Naive B cell (primary cell): Measurements from ENCODE around the gene ADAMTS7. TPM values are rescaled to one million over a fixed set of nuclear protein-coding genes. Genes with fewer than 3 reads are reported as not detected.
"Not testable (repeated sequence)": the region's sequence is repeated elsewhere in the genome, so short reads cannot be mapped to it uniquely, and the experiment has no call there.

Source experiments
- ATAC-seq, 2 donors: fragments of 150-1000 bp; cut with Tn5 transposase; 2 replicates each; pipeline ENCODE4 v1.10.0; 2021; ENCODE audit warnings: low read depth in 2 of 2, mild to moderate bottlenecking in 2 of 2, moderate library complexity in 2 of 2
- DNase-seq: peaks from one replicate; pipeline ENCODE4 v3.0.0; 2022
- H3K27ac Mint-ChIP-seq, 6 donors: one replicate each; pipeline ENCODE4 v1.8.0; 2020 to 2022; ENCODE audit warnings: mild to moderate bottlenecking in 6 of 6, mixed read lengths in 6 of 6, moderate library complexity in 5 of 6, inconsistent platforms in 2 of 6
- H3K27me3 Mint-ChIP-seq, 3 donors: one replicate each; pipeline ENCODE4 v1.8.0; 2021 to 2022; ENCODE audit warnings: mixed read lengths in 3 of 3, mild to moderate bottlenecking in 1 of 3
- H3K36me3 Mint-ChIP-seq, 2 donors: one replicate each; pipeline ENCODE4 v1.8.0; 2020 to 2022; ENCODE audit warnings: mixed read lengths in 2 of 2, inconsistent platforms in 1 of 2, mild to moderate bottlenecking in 1 of 2
- H3K4me1 Mint-ChIP-seq, 3 donors: one replicate each; pipeline ENCODE4 v1.8.0; 2020 to 2022; ENCODE audit warnings: mixed read lengths in 3 of 3, inconsistent platforms in 1 of 3, mild to moderate bottlenecking in 1 of 3, moderate library complexity in 1 of 3
- H3K4me3 Mint-ChIP-seq, 8 donors: one replicate each; pipeline ENCODE4 v1.8.0; 2020 to 2022; ENCODE audit warnings: mild to moderate bottlenecking in 8 of 8, mixed read lengths in 8 of 8, moderate library complexity in 8 of 8, inconsistent platforms in 2 of 8
- H3K9me3 Mint-ChIP-seq, 7 donors: one replicate each; pipeline ENCODE4 v1.8.0; 2020 to 2022; ENCODE audit warnings: mixed read lengths in 7 of 7, mild to moderate bottlenecking in 5 of 7, inconsistent platforms in 2 of 7, moderate library complexity in 1 of 7
- polyA plus RNA-seq, 6 donors: library from polyadenylated mRNA; unstranded; fragments of 300-500 nt; fragmentation: Illumina TruSeq; gene quantifications; one replicate each; pipeline ENCODE4 v1.2.3, GENCODE V29; 2021; ENCODE audit warnings: low read depth in 6 of 6

The ADAMTS7 gene
- polyA plus RNA-seq, 6 donors from 2014 or later: not detected

- peaks cover 0 to 5% (median 0%) of the 10 kb centered on the region in 3 donors for H3K27me3 Mint-ChIP-seq
- peaks cover 0 to 1% (median under 1%) of the 10 kb centered on the region in 7 donors for H3K9me3 Mint-ChIP-seq
- no peak overlapping the region for H3K4me3 Mint-ChIP-seq
- DNase-seq (no peak), ATAC-seq (no peak)
- H3K27ac Mint-ChIP-seq: no peak overlapping the region
- H3K4me1 Mint-ChIP-seq: no peaks in the 10 kb centered on the region
- H3K36me3 Mint-ChIP-seq: no peaks in the 10 kb centered on the region
Observed at GRCh38 chr15:78790027-78790426, 21.2 kb downstream of the ADAMTS7 start.

GRCh38 chr15:78789615-78790014 lies 21.6 kb downstream of the ADAMTS7 start:
- H3K4me1 Mint-ChIP-seq: no peaks in the 10 kb centered on the region
- H3K9me3 Mint-ChIP-seq: peaks cover 0 to 6% (median 3%) of the 10 kb centered on the region in 7 donors
- ATAC-seq (no peak), DNase-seq (no peak)
- no peak overlapping the region for H3K4me3 Mint-ChIP-seq
- H3K36me3 Mint-ChIP-seq: peaks cover 0 to 4% of the 10 kb centered on the region in 2 donors
- H3K27me3 Mint-ChIP-seq: peaks cover 0 to 5% (median 0%) of the 10 kb centered on the region in 3 donors
- no peak overlapping the region for H3K27ac Mint-ChIP-seq

GRCh38 chr15:78788016-78788660 lies 23.1 kb downstream of the ADAMTS7 start:
- Mint-ChIP-seq H3K9me3 (peaks cover 0 to 9% (median 4%) of the 10 kb centered on the region in 7 donors), H3K4me3 (no peak overlapping the region), H3K36me3 (peaks cover 0 to 6% of the 10 kb centered on the region in 2 donors), H3K4me1 (no peaks in the 10 kb centered on the region), H3K27ac (no peak overlapping the region), H3K27me3 (no peaks in the 10 kb centered on the region)
- DNase-seq (no peak), ATAC-seq (no peak)

- H3K27ac Mint-ChIP-seq: peak overlapping the region in 1 of 6 donors; percentile 67
- not testable (repeated sequence) for H3K9me3 Mint-ChIP-seq, ATAC-seq, DNase-seq, H3K4me1 Mint-ChIP-seq, H3K4me3 Mint-ChIP-seq, H3K36me3 Mint-ChIP-seq
- peaks cover 0 to 24% (median 10%) of the 10 kb centered on the region in 3 donors for H3K27me3 Mint-ChIP-seq
Observed at GRCh38 chr15:78782402-78782801, 28.9 kb downstream of the ADAMTS7 start.

GRCh38 chr15:78781381-78781780 lies 29.9 kb downstream of the ADAMTS7 start:
- peaks cover 0 to 24% (median 10%) of the 10 kb centered on the region in 3 donors for H3K27me3 Mint-ChIP-seq
- not testable (repeated sequence) for H3K9me3 Mint-ChIP-seq, H3K36me3 Mint-ChIP-seq, H3K4me1 Mint-ChIP-seq, DNase-seq, H3K4me3 Mint-ChIP-seq, ATAC-seq
- H3K27ac Mint-ChIP-seq: peak overlapping the region in 2 of 6 donors; percentile 21 to 32

GRCh38 chr15:78779975-78780374 lies 31.3 kb downstream of the ADAMTS7 start:
- peaks cover 0 to 24% (median 10%) of the 10 kb centered on the region in 3 donors for H3K27me3 Mint-ChIP-seq
- H3K36me3 Mint-ChIP-seq, ATAC-seq, H3K4me3 Mint-ChIP-seq, H3K9me3 Mint-ChIP-seq, H3K27ac Mint-ChIP-seq, DNase-seq, H3K4me1 Mint-ChIP-seq: not testable (repeated sequence)

GRCh38 chr15:78779176-78779785 lies 32.0 kb downstream of the ADAMTS7 start:
- H3K27me3 Mint-ChIP-seq: peaks cover 0 to 24% (median 10%) of the 10 kb centered on the region in 3 donors
- not testable (repeated sequence) for DNase-seq, H3K4me1 Mint-ChIP-seq, H3K4me3 Mint-ChIP-seq, H3K36me3 Mint-ChIP-seq, ATAC-seq, H3K9me3 Mint-ChIP-seq
- H3K27ac Mint-ChIP-seq: peak overlapping the region in 1 of 6 donors; percentile 18

GRCh38 chr15:78778422-78778821 lies 32.8 kb downstream of the ADAMTS7 start:
- H3K9me3 Mint-ChIP-seq: no peaks in the 10 kb centered on the region
- H3K27ac Mint-ChIP-seq: peak overlapping the region in 1 of 6 donors; percentile 60
- no peaks in the 10 kb centered on the region for H3K36me3 Mint-ChIP-seq
- ATAC-seq: no peak
- H3K27me3 Mint-ChIP-seq: peaks cover 0 to 24% (median 10%) of the 10 kb centered on the region in 3 donors
- H3K4me1 Mint-ChIP-seq: peaks cover 0 to 4% (median 0%) of the 10 kb centered on the region in 3 donors
- H3K4me3 Mint-ChIP-seq: no peak overlapping the region
- no peak for DNase-seq

- H3K27ac Mint-ChIP-seq: not testable (repeated sequence)
Observed at GRCh38 chr15:78777953-78778345, 33.3 kb downstream of the ADAMTS7 start.

GRCh38 chr15:78777290-78777952 lies 33.8 kb downstream of the ADAMTS7 start:
- H3K4me1 Mint-ChIP-seq, DNase-seq, H3K27ac Mint-ChIP-seq: not testable (repeated sequence)

More at GRCh38 chr15:78777953-78778345, 33.3 kb downstream of the ADAMTS7 start:
- H3K4me3 Mint-ChIP-seq, H3K4me1 Mint-ChIP-seq, H3K36me3 Mint-ChIP-seq, H3K9me3 Mint-ChIP-seq, ATAC-seq, DNase-seq: not testable (repeated sequence)
- H3K27me3 Mint-ChIP-seq: peaks cover 0 to 24% (median 10%) of the 10 kb centered on the region in 3 donors

GRCh38 chr15:78776046-78776925 lies 35.0 kb downstream of the ADAMTS7 start:
- H3K27me3 Mint-ChIP-seq: peaks cover 0 to 17% (median 10%) of the 10 kb centered on the region in 3 donors
- DNase-seq, H3K4me1 Mint-ChIP-seq, H3K36me3 Mint-ChIP-seq, H3K27ac Mint-ChIP-seq, H3K9me3 Mint-ChIP-seq, ATAC-seq, H3K4me3 Mint-ChIP-seq: not testable (repeated sequence)

More at GRCh38 chr15:78777290-78777952, 33.8 kb downstream of the ADAMTS7 start:
- H3K27me3 Mint-ChIP-seq: peaks cover 0 to 24% (median 10%) of the 10 kb centered on the region in 3 donors
- H3K4me3 Mint-ChIP-seq, ATAC-seq, H3K9me3 Mint-ChIP-seq, H3K36me3 Mint-ChIP-seq: not testable (repeated sequence)

GRCh38 chr15:78775472-78775871 lies 35.8 kb downstream of the ADAMTS7 start:
- H3K9me3 Mint-ChIP-seq: no peaks in the 10 kb centered on the region
- no peak for DNase-seq
- H3K27me3 Mint-ChIP-seq: peaks cover 0 to 14% (median 10%) of the 10 kb centered on the region in 3 donors

GRCh38 chr15:78774451-78774990 lies 36.7 kb downstream of the ADAMTS7 start:
- not testable (repeated sequence) for H3K27ac Mint-ChIP-seq, DNase-seq, H3K36me3 Mint-ChIP-seq, H3K9me3 Mint-ChIP-seq, H3K4me1 Mint-ChIP-seq, H3K4me3 Mint-ChIP-seq, ATAC-seq
- H3K27me3 Mint-ChIP-seq: peaks cover 0 to 14% (median 10%) of the 10 kb centered on the region in 3 donors

More at GRCh38 chr15:78775472-78775871, 35.8 kb downstream of the ADAMTS7 start:
- H3K4me1 Mint-ChIP-seq: peaks cover 0 to 4% (median 0%) of the 10 kb centered on the region in 3 donors
- no peak overlapping the region for H3K27ac Mint-ChIP-seq
- no peaks in the 10 kb centered on the region for H3K36me3 Mint-ChIP-seq
- no peak overlapping the region for H3K4me3 Mint-ChIP-seq
- ATAC-seq: no peak
